Stimulated activated effector memory CD8-positive, alpha-beta T cell treated with anti-CD3 and anti-CD28 coated beads, Interleukin-12 subunit alpha, Interleukin-12 subunit beta, amount 100 ng/mL, for 72 hours (primary cell): Measurements from ENCODE around the gene SFTPB.

Experiments
- ATAC-seq: fragments of 150-1000 bp; cut with Tn5 transposase; 2 replicates; pipeline ENCODE4 v1.10.0; 2021
- DNase-seq, 2 donors: peaks; one replicate each; pipeline ENCODE4 v3.0.0; 2021 to 2022; ENCODE audit warnings: low spot score in 2 of 2
- H3K27ac Mint-ChIP-seq: one replicate; pipeline ENCODE4 v1.8.0; 2022; ENCODE audit warnings: mild to moderate bottlenecking, mixed read lengths
- H3K36me3 Mint-ChIP-seq: one replicate; pipeline ENCODE4 v1.8.0; 2022; ENCODE audit warnings: mild to moderate bottlenecking, mixed read lengths
- H3K4me1 Mint-ChIP-seq: one replicate; pipeline ENCODE4 v1.8.0; 2022; ENCODE audit warnings: mixed read lengths
- H3K4me3 Mint-ChIP-seq: one replicate; pipeline ENCODE4 v1.8.0; 2022; ENCODE audit warnings: mild to moderate bottlenecking, mixed read lengths
- H3K9me3 Mint-ChIP-seq: one replicate; pipeline ENCODE4 v1.8.0; 2022; ENCODE audit warnings: mixed read lengths

The SFTPB gene

DNA sequence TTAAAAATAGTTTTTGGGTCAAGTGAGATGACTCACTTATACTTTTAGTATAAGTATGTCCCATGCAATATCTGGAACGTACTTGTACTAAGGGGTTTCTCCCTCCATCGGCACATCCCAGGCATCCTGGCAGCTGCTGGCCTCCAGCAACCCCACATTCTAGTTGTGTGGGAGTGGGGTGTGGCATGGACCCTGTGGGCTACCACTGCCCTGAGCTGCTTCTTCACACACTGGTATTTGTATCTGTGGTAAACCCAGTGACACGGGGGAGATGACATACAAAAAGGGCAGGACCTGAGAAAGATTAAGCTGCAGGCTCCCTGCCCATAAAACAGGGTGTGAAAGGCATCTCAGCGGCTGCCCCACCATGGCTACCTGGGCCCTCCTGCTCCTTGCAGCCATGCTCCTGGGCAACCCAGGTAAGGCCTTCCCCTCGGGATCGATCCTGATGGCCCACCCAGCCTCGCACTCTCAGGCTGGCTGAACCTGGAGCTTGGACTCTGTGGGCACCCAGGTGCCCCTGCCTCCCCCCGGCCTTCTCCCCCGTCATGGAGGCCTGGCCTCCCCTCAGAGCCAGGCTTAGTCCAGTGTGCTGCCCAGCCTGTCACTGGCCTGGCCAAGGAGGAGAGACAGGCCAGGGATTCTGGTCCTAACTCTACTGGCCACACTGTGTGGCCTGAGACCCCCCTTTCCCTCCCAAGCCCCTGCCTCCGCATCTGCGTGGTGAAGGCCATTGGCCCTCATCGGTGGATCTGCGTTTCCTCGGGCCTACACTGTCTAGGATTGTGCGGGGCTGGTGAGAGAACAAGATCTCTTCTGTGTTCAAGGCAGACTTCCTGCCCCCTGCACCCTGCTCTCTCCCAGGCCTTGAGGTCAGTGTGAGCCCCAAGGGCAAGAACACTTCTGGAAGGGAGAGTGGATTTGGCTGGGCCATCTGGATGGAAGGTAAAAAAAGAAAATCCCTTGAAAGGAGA, 26.3 kb upstream of the SFTPB start, which contains the start of gene GNLY:
Gene GNLY, plus strand, starts transcription at position 307 of the 974 bp plus-strand sequence. Its CDS starts 61 bp downstream, at position 368.
- H3K27ac Mint-ChIP-seq = peak within 1 kb of the TSS; percentile 91
- H3K36me3 Mint-ChIP-seq = peaks cover 80% of the 10 kb centered on the region
- peak; percentile 84 for ATAC-seq
- peaks cover 59% of the 10 kb centered on the region for H3K4me1 Mint-ChIP-seq
- peak within 1 kb of the TSS; percentile 76 for H3K4me3 Mint-ChIP-seq
- no peaks in the 10 kb centered on the region for H3K9me3 Mint-ChIP-seq
- DNase-seq = peak in 1 of 2 donors; percentile 61

- peak overlapping the region; percentile 76 for H3K4me3 Mint-ChIP-seq
- no peaks in the 10 kb centered on the region for H3K9me3 Mint-ChIP-seq
- peaks cover 58% of the 10 kb centered on the region for H3K36me3 Mint-ChIP-seq
- ATAC-seq (peak; percentile 63), DNase-seq (no peak)
- peaks cover 42% of the 10 kb centered on the region for H3K4me1 Mint-ChIP-seq
- peak overlapping the region; percentile 91 for H3K27ac Mint-ChIP-seq
Observed at GRCh38 chr2:85692039-85692645, 24.1 kb upstream of the SFTPB start.

DNA sequence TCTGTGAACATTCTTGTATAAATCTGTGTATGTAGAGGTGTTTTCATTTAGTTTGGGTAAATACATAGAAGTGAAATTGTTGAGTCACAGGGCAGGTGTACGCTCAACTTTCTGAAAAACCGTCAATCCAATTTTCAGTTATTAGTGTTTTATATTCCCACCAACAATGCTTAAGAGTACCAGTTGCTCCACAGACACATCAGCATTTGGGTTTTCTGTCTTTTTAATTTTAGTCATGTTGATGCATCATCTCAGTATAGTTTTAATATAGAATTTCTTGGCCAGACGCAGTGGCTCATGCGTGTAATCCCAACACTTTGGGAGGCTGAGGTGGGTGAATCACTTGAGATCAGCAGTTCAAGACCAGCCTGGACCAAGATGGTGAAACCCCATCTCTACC, 22.9 kb upstream of the SFTPB start:
- Mint-ChIP-seq H3K4me3 (peak overlapping the region; percentile 76), H3K36me3 (peaks cover 46% of the 10 kb centered on the region), H3K27ac (peak overlapping the region; percentile 91)

DNA sequence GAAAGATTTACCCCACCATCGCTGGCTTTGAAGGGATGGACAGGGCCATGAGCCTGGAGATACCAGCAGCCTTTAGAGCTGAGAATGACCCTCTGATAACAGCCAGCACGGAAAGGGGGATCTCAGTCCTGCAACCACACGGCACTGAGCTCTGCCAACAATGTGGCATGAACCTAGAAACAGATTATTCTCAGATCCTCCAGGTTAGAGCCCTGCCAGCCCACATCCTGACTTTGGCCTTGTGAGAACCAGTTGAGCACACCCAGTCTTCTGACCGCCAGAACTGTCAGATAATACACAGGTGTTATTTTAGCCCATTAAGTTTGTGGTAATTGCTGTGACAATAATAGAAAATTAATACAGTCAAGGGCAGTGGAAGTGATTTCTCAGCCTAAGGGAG, 16.8 kb upstream of the SFTPB start:
- no peaks in the 10 kb centered on the region for H3K9me3 Mint-ChIP-seq
- peak; percentile 45 for ATAC-seq

More for the DNA sequence above, 22.9 kb upstream of the SFTPB start:
- no peaks in the 10 kb centered on the region for H3K9me3 Mint-ChIP-seq
- ATAC-seq (peak; percentile 52), DNase-seq (no peak)
- H3K4me1 Mint-ChIP-seq = peaks cover 35% of the 10 kb centered on the region

GRCh38 chr2:85684380-85684779, 16.4 kb upstream of the SFTPB start:
- Mint-ChIP-seq H3K27ac (no peak overlapping the region), H3K9me3 (no peaks in the 10 kb centered on the region), H3K36me3 (peaks cover 9% of the 10 kb centered on the region), H3K4me1 (peaks cover 18% of the 10 kb centered on the region), H3K4me3 (no peak overlapping the region)
- peak; percentile 25 for ATAC-seq
- DNase-seq = no peak

More for the DNA sequence above, 16.8 kb upstream of the SFTPB start:
- peaks cover 9% of the 10 kb centered on the region for H3K36me3 Mint-ChIP-seq
- no peak overlapping the region for H3K27ac Mint-ChIP-seq
- H3K4me1 Mint-ChIP-seq = peaks cover 18% of the 10 kb centered on the region
- H3K4me3 Mint-ChIP-seq = no peak overlapping the region
- no peak for DNase-seq

DNA sequence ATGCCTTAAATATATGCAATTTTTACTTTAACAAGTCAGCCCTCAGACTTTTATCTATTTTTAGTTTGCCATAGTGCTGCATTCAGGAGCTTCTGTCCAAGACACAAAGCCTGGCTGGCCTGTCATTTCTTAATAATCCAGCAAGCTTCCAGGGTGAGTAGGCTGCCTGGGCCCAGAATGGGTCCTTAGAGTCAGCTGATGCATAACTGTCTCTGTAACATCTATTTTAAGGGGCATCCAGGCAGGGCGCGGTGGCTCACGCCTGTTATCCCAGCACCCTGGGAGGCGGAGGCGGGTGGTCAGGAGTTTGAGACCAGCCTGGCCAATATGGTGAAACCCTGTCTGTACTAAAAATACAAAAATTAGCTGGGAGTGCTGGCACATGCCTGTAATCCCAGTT, 14.4 kb upstream of the SFTPB start:
- ATAC-seq (no peak), DNase-seq (no peak)
- Mint-ChIP-seq H3K4me1 (peaks cover 18% of the 10 kb centered on the region), H3K9me3 (no peaks in the 10 kb centered on the region), H3K4me3 (no peak overlapping the region), H3K27ac (no peak overlapping the region), H3K36me3 (peaks cover 9% of the 10 kb centered on the region)

- DNase-seq (no peak), ATAC-seq (no peak)
- H3K9me3 Mint-ChIP-seq = no peaks in the 10 kb centered on the region
- no peak overlapping the region for H3K4me3 Mint-ChIP-seq
- H3K4me1 Mint-ChIP-seq = peaks cover 18% of the 10 kb centered on the region
- peak overlapping the region; percentile 95 for H3K27ac Mint-ChIP-seq
- H3K36me3 Mint-ChIP-seq = peaks cover 9% of the 10 kb centered on the region
Observed at GRCh38 chr2:85681776-85682175, 13.8 kb upstream of the SFTPB start.

GRCh38 chr2:85681372-85681763, 13.4 kb upstream of the SFTPB start:
- Mint-ChIP-seq H3K4me1 (peaks cover 18% of the 10 kb centered on the region), H3K27ac (peak overlapping the region; percentile 95), H3K9me3 (no peaks in the 10 kb centered on the region), H3K36me3 (peaks cover 9% of the 10 kb centered on the region), H3K4me3 (no peak overlapping the region)
- DNase-seq = no peak
- ATAC-seq = no peak

DNA sequence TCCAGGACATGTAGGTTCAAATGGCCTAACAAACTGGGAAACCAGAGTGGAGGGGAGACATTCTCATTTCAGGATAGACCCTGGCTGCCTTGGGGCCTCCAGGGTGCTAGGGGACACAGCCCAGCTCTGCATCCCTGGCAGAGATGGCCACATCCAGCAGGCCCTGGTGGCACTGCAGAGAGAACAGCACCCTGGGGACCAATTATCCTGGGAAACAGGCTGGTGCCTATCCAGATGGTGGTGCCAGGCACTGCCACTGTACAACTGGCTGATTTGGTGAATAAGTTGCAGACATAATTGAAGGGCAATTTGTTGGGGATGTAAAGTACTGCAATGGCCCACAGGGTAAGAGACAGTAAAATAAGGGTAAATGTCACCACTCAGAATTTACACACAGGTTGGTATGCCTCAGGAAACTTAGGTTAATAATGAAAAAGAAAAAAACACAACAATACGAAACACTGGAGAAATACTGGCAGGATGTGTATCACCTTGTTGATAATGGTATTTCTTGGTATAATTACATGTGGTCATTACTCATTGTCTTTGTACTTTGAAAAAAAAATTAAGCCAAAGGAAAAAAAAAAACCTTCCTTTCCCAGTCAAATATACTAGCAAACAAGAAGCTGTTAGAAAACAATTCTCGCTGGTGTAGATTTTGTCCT, 12.8 kb upstream of the SFTPB start:
- Mint-ChIP-seq H3K36me3 (peaks cover 9% of the 10 kb centered on the region), H3K4me1 (peaks cover 18% of the 10 kb centered on the region), H3K4me3 (no peak overlapping the region), H3K27ac (peak overlapping the region; percentile 95), H3K9me3 (no peaks in the 10 kb centered on the region)
- ATAC-seq (peak; percentile 76), DNase-seq (no peak)

GRCh38 chr2:85678794-85679672, 11.0 kb upstream of the SFTPB start:
- peak overlapping the region; percentile 9 for H3K27ac Mint-ChIP-seq
- H3K9me3 Mint-ChIP-seq = no peaks in the 10 kb centered on the region
- peak overlapping the region; percentile 25 for H3K4me3 Mint-ChIP-seq

GRCh38 chr2:85678377-85678776, 10.4 kb upstream of the SFTPB start:
- ATAC-seq = no peak
- DNase-seq = no peak
- H3K27ac Mint-ChIP-seq = peak overlapping the region; percentile 9
- H3K4me1 Mint-ChIP-seq = peaks cover 18% of the 10 kb centered on the region
- no peaks in the 10 kb centered on the region for H3K9me3 Mint-ChIP-seq
- no peak overlapping the region for H3K4me3 Mint-ChIP-seq
- peaks cover 9% of the 10 kb centered on the region for H3K36me3 Mint-ChIP-seq

More at GRCh38 chr2:85678794-85679672, 11.0 kb upstream of the SFTPB start:
- Mint-ChIP-seq H3K4me1 (peaks cover 18% of the 10 kb centered on the region), H3K36me3 (peaks cover 9% of the 10 kb centered on the region)
- DNase-seq = peak; percentile 83 to 89
- peak; percentile 83 for ATAC-seq

- no peak for DNase-seq
- Mint-ChIP-seq H3K27ac (no peak overlapping the region), H3K4me3 (no peak overlapping the region), H3K4me1 (peaks cover 10% of the 10 kb centered on the region), H3K9me3 (no peaks in the 10 kb centered on the region), H3K36me3 (peaks cover 1% of the 10 kb centered on the region)
- no peak for ATAC-seq
Observed at GRCh38 chr2:85675866-85676548, 8.0 kb upstream of the SFTPB start.

DNA sequence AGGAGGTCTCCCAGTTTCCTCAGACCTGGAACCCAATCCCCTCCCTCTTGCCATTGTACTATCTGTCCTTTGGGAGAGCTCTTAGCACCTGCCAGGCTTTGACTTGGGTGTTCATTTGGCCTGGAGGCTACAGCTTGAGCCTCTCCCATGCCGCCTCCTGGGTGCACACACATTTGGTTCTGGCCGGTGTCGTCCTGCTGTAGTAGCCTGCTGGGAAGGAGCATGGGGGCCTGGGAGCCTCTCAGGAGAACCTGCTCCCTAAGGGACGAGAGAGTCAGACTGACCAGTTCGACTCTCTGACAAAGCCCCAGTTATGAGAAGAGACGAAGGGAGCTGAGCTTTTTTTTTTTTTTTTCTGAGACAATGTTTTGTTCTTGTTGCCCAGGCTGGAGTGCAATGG, 7.4 kb upstream of the SFTPB start:
- Mint-ChIP-seq H3K27ac (no peak overlapping the region), H3K4me3 (no peak overlapping the region), H3K4me1 (peaks cover 4% of the 10 kb centered on the region), H3K9me3 (no peaks in the 10 kb centered on the region), H3K36me3 (no peaks in the 10 kb centered on the region)
- DNase-seq (no peak), ATAC-seq (no peak)

GRCh38 chr2:85674417-85674816, 6.4 kb upstream of the SFTPB start:
- H3K4me3 Mint-ChIP-seq = no peak overlapping the region
- no peaks in the 10 kb centered on the region for H3K9me3 Mint-ChIP-seq
- H3K27ac Mint-ChIP-seq = no peak overlapping the region
- ATAC-seq (no peak), DNase-seq (no peak)
- no peaks in the 10 kb centered on the region for H3K36me3 Mint-ChIP-seq
- no peaks in the 10 kb centered on the region for H3K4me1 Mint-ChIP-seq
